Neuronal stem cell (in vitro differentiated cells): Measurements from ENCODE around the gene PNPLA7.
A peak's percentile ranks its signal among the peaks of the same experiment; 100 is the strongest.
"Not testable (repeated sequence)": the region's sequence is repeated elsewhere in the genome, so short reads cannot be mapped to it uniquely, and the experiment has no call there.

Source experiments
- DNase-seq: peaks from one replicate; pipeline ENCODE4 v3.0.0-alpha.2; 2013; ENCODE audit warnings: low spot score
- H2AFZ ChIP-seq: one replicate; pipeline ENCODE4 v1.6.1; 2013; ENCODE audit warnings: mild to moderate bottlenecking, low read length, inconsistent platforms
- H2AK5ac ChIP-seq: 2 replicates; pipeline ENCODE4 v1.6.1; 2013; ENCODE audit warnings: low read depth, mild to moderate bottlenecking, inconsistent platforms, low read length, moderate library complexity, mixed read lengths
- H2BK120ac ChIP-seq: 2 replicates; pipeline ENCODE4 v1.6.1; 2013; ENCODE audit warnings: low read depth, mild to moderate bottlenecking, inconsistent platforms, low read length, moderate library complexity, mixed read lengths
- H2BK12ac ChIP-seq: one replicate; pipeline ENCODE4 v1.6.1; 2013; ENCODE audit warnings: low read length, inconsistent platforms
- H2BK15ac ChIP-seq: 2 replicates; pipeline ENCODE4 v1.6.1; 2013; ENCODE audit warnings: mild to moderate bottlenecking, low read length, inconsistent platforms, mixed read lengths
- H2BK5ac ChIP-seq: one replicate; pipeline ENCODE4 v1.6.1; 2013; ENCODE audit warnings: inconsistent platforms, mild to moderate bottlenecking, low read length, moderate library complexity
- H3K14ac ChIP-seq: one replicate; pipeline ENCODE4 v1.6.1; 2013; ENCODE audit warnings: low read length, inconsistent platforms
- H3K18ac ChIP-seq: 2 replicates; pipeline ENCODE4 v1.6.1; 2013; ENCODE audit warnings: low read length, inconsistent platforms
- H3K23ac ChIP-seq: 2 replicates; pipeline ENCODE4 v1.6.1; 2013; ENCODE audit warnings: low read depth, mild to moderate bottlenecking, mixed read lengths, low read length, inconsistent platforms; ENCODE audit not compliant: poor library complexity
- H3K27ac ChIP-seq: replicated peaks from 3 replicates; pipeline ENCODE4 v1.5.1; 2013; ENCODE audit warnings: low read length, inconsistent platforms
- H3K27me3 ChIP-seq, 3 experiments: 2 replicates each; pipeline ENCODE4 v1.6.1; 2013; ENCODE audit warnings: low read length in 3 of 3, mild to moderate bottlenecking in 2 of 3, inconsistent platforms in 1 of 3, low read depth in 1 of 3, mixed read lengths in 1 of 3, moderate library complexity in 1 of 3; ENCODE audit not compliant: control insufficient read depth in 3 of 3, insufficient read depth in 3 of 3
- H3K36me3 ChIP-seq, 2 donors: replicated peaks in 1 of 2; 2 replicates each; pipeline ENCODE4 v1.6.1; 2013; ENCODE audit warnings: low read length in 2 of 2; ENCODE audit not compliant: control insufficient read depth in 2 of 2, insufficient read depth in 2 of 2
- H3K4ac ChIP-seq: 2 replicates; pipeline ENCODE4 v1.6.1; 2013; ENCODE audit warnings: inconsistent platforms, mild to moderate bottlenecking, low read length, moderate library complexity
- H3K4me1 ChIP-seq, 2 donors: 1 replicate in 1 of 2; 2 replicates in 1 of 2; pipeline ENCODE4 v1.6.1; 2013; ENCODE audit warnings: low read length in 2 of 2, low read depth in 1 of 2; ENCODE audit not compliant: control insufficient read depth in 2 of 2, insufficient read depth in 1 of 2
- H3K4me2 ChIP-seq: one replicate; pipeline ENCODE4 v1.6.1; 2013; ENCODE audit warnings: mild to moderate bottlenecking, low read length, inconsistent platforms; ENCODE audit not compliant: insufficient read depth, poor library complexity, severe bottlenecking
- H3K4me3 ChIP-seq, 2 donors: 2 replicates each; pipeline ENCODE4 v1.5.1; 2013; ENCODE audit warnings: low read length in 2 of 2, mild to moderate bottlenecking in 2 of 2, inconsistent platforms in 1 of 2, moderate library complexity in 1 of 2
- H3K79me1 ChIP-seq: one replicate; pipeline ENCODE4 v1.6.1; 2013; ENCODE audit warnings: low read depth, mild to moderate bottlenecking, inconsistent platforms, low read length, moderate library complexity
- H3K9ac ChIP-seq: one replicate; pipeline ENCODE4 v1.6.1; 2013; ENCODE audit warnings: mild to moderate bottlenecking, low read depth, low read length, inconsistent platforms; ENCODE audit not compliant: poor library complexity
- H3K9me3 ChIP-seq, 2 donors: replicated peaks in 1 of 2; 2 replicates each; pipeline versions ENCODE3 to v1.6.1; 2013; ENCODE audit warnings: low read length in 2 of 2, mild to moderate bottlenecking in 2 of 2, inconsistent platforms in 1 of 2, low read depth in 1 of 2, mixed read lengths in 1 of 2, moderate library complexity in 1 of 2; ENCODE audit not compliant: control insufficient read depth in 2 of 2, insufficient read depth in 1 of 2
- H4K8ac ChIP-seq: one replicate; pipeline ENCODE4 v1.6.1; 2013; ENCODE audit warnings: low read depth, mild to moderate bottlenecking, inconsistent platforms, low read length, moderate library complexity
- H4K91ac ChIP-seq: one replicate; pipeline ENCODE4 v1.6.1; 2013; ENCODE audit warnings: low read length, low read depth, mild to moderate bottlenecking, inconsistent platforms; ENCODE audit not compliant: poor library complexity
- WGBS, 2 donors: extraction: QIAGEN DNeasy Blood & Tissue Kit; methylation state at CpG; one replicate each; pipeline ENCODE4 v1.1.7; 2013; ENCODE audit warnings: missing lambda C conversion rate in 2 of 2, mixed read lengths in 1 of 2; ENCODE audit not compliant: insufficient read length in 2 of 2, insufficient replicate concordance in 1 of 2; ENCODE audit errors: extremely low coverage in 2 of 2; 5-methylcytosine and 5-hydroxymethylcytosine counted together

Gene PNPLA7

GRCh38 chr9:137411645-137412380 is 138.4 kb downstream of the PNPLA7 start:
- no peak for DNase-seq
- H3K9me3 ChIP-seq: no peaks in the 10 kb centered on the region
- no peak overlapping the region for H2AFZ ChIP-seq
- no peak overlapping the region for H3K4ac ChIP-seq
- H3K18ac ChIP-seq: peak overlapping the region; percentile 64
- H3K79me1 ChIP-seq: peaks cover 9% of the 10 kb centered on the region
- no CpG with 5 or more reads among the region's 30 CpGs for WGBS, 2 donors
- H3K4me2 ChIP-seq: no peak overlapping the region
- no peaks in the 10 kb centered on the region for H3K36me3 ChIP-seq
- H4K91ac ChIP-seq: no peak overlapping the region
- no peak overlapping the region for H3K14ac ChIP-seq
- peak overlapping the region; percentile 73 for H3K23ac ChIP-seq
- H2BK120ac ChIP-seq: no peak overlapping the region
- no peak overlapping the region for H2BK15ac ChIP-seq
- H2BK12ac ChIP-seq: no peak overlapping the region
- H2AK5ac ChIP-seq: peak overlapping the region; percentile 84
- H2BK5ac ChIP-seq: no peak overlapping the region
- H4K8ac ChIP-seq: no peak overlapping the region
- H3K27me3 ChIP-seq: no peaks in the 10 kb centered on the region
- no peak overlapping the region for H3K4me3 ChIP-seq
- no peak overlapping the region for H3K9ac ChIP-seq
- peaks cover 5 to 12% of the 10 kb centered on the region in 2 donors for H3K4me1 ChIP-seq
- H3K27ac ChIP-seq: no peak overlapping the region

- H2BK5ac ChIP-seq: no peak overlapping the region
- H3K79me1 ChIP-seq: peaks cover 6% of the 10 kb centered on the region
- peak overlapping the region; percentile 56 for H2AK5ac ChIP-seq
- H2BK120ac ChIP-seq: no peak overlapping the region
- H2BK15ac ChIP-seq: peak overlapping the region; percentile 81
- peak overlapping the region; percentile 64 for H3K18ac ChIP-seq
- no peak overlapping the region for H3K4ac ChIP-seq
- H3K4me3 ChIP-seq: no peak overlapping the region
- H3K27ac ChIP-seq: no peak overlapping the region
- no peak overlapping the region for H3K9ac ChIP-seq
- peak overlapping the region; percentile 10 for H2BK12ac ChIP-seq
- no peak for DNase-seq
- no peak overlapping the region for H4K8ac ChIP-seq
- H3K14ac ChIP-seq: peak overlapping the region; percentile 38
- peaks cover 9 to 15% of the 10 kb centered on the region in 2 donors for H3K4me1 ChIP-seq
- H3K4me2 ChIP-seq: no peak overlapping the region
- H3K36me3 ChIP-seq: no peaks in the 10 kb centered on the region
- no peak overlapping the region for H3K23ac ChIP-seq
- peaks cover 0 to 2% (median 0%) of the 10 kb centered on the region in 3 experiments for H3K27me3 ChIP-seq
- no peaks in the 10 kb centered on the region for H3K9me3 ChIP-seq
- H2AFZ ChIP-seq: no peak overlapping the region
- H4K91ac ChIP-seq: no peak overlapping the region
- no CpG with 5 or more reads among the region's 17 CpGs for WGBS, 2 donors
These were observed 138.9 kb downstream of the PNPLA7 start for GRCh38 chr9:137411260-137411644.

GRCh38 chr9:137410891-137411249 is 139.3 kb downstream of the PNPLA7 start:
- Histone ChIP-seq H2BK5ac (no peak overlapping the region), H3K9ac (no peak overlapping the region), H4K8ac (no peak overlapping the region), H3K79me1 (peaks cover 5% of the 10 kb centered on the region), H3K18ac (no peak overlapping the region), H3K27me3 (peaks cover 0 to 3% (median 0%) of the 10 kb centered on the region in 3 experiments), H4K91ac (no peak overlapping the region), H3K9me3 (no peaks in the 10 kb centered on the region), H2BK120ac (no peak overlapping the region), H3K4me3 (no peak overlapping the region), H3K14ac (peak overlapping the region; percentile 38), H3K27ac (no peak overlapping the region), H3K4ac (no peak overlapping the region), H2AFZ (no peak overlapping the region), H2AK5ac (peak overlapping the region; percentile 56), H3K23ac (no peak overlapping the region), H2BK12ac (peak overlapping the region; percentile 10), H3K4me1 (peaks cover 10 to 15% of the 10 kb centered on the region in 2 donors), H2BK15ac (peak overlapping the region; percentile 81), H3K36me3 (no peaks in the 10 kb centered on the region), H3K4me2 (no peak overlapping the region)
- DNase-seq: no peak
- WGBS, 2 donors: no CpG with 5 or more reads among the region's 15 CpGs

GRCh38 chr9:137410236-137410890 is 139.8 kb downstream of the PNPLA7 start:
- H3K27me3 ChIP-seq, H3K9ac ChIP-seq, H2AFZ ChIP-seq, H3K9me3 ChIP-seq, H3K36me3 ChIP-seq, H2BK5ac ChIP-seq, H3K4me2 ChIP-seq, H4K91ac ChIP-seq, H3K18ac ChIP-seq, H3K23ac ChIP-seq, H3K27ac ChIP-seq, H3K4ac ChIP-seq, H2BK120ac ChIP-seq, H3K4me3 ChIP-seq, H2AK5ac ChIP-seq, H2BK12ac ChIP-seq, H3K79me1 ChIP-seq, H4K8ac ChIP-seq, DNase-seq: not testable (repeated sequence)
- H3K14ac ChIP-seq: peak overlapping the region; percentile 21
- peak overlapping the region; percentile 81 for H2BK15ac ChIP-seq
- WGBS, 2 donors: no CpG with 5 or more reads among the region's 18 CpGs
- H3K4me1 ChIP-seq: peaks cover 10 to 15% of the 10 kb centered on the region in 2 donors
